ENCODE results near the gene ZNF148. TPM values are rescaled to one million over a fixed set of nuclear protein-coding genes. Genes with fewer than 3 reads are reported as not detected.
A peak's percentile ranks its signal among the peaks of the same experiment; 100 is the strongest.

The ZNF148 gene
- total and polyA plus RNA-seq, 2 of the 4 experiments (the other 2 are of a cell fraction): 9.4 to 65.2 TPM

- CTCF ChIA-PET: no interaction called here
- H4K20me1 ChIP-seq (ENCODE audit: insufficient read depth, low read length): peaks cover 11% of the 10 kb centered on the region; the same call in 1 of the 2 replicates
- DNase-seq (no peak), ATAC-seq (ENCODE audit: low read depth) (no peak)
- no peak overlapping the region for H3K4ac ChIP-seq (ENCODE audit: low read depth, low read length)
- H3K9ac ChIP-seq (ENCODE audit: low read depth, low read length): no peak overlapping the region
- dilution Hi-C loops (cut with HindIII; ENCODE audit: low sequenced_read_pairs, unreplicated experiment) (no loop called here), intact Hi-C loops (cut with micrococcal nuclease) (no loop called here), in situ Hi-C loops (cut with MboI; ENCODE audit: low sequenced_read_pairs) (no loop called here)
- H2AK5ac ChIP-seq (ENCODE audit: low read depth, low read length): no peak overlapping the region
- no peak overlapping the region for H2AK9ac ChIP-seq (replicated peaks; ENCODE audit: low read depth, low read length, poor library complexity)
- H3K9me1 ChIP-seq (ENCODE audit: insufficient read depth, low read length): peaks cover 5% of the 10 kb centered on the region; the same call in 1 of the 2 replicates
- no TSS peak for BruUV-seq (replicated peaks)
- H3K27ac ChIP-seq (ENCODE audit: insufficient read depth, low read length): no peak overlapping the region
- no peak overlapping the region for H3K56ac ChIP-seq (ENCODE audit: extremely low read depth, insufficient read depth, low read length)
- H3K14ac ChIP-seq (replicated peaks; ENCODE audit: low read depth, low read length): no peak overlapping the region
- no peak overlapping the region for H4K91ac ChIP-seq (ENCODE audit: insufficient read depth, low read depth, low read length)
- no peaks in the 10 kb centered on the region for H3K27me3 ChIP-seq (ENCODE audit: control insufficient read depth, insufficient read depth, low read length)
- H3K4me1 ChIP-seq (ENCODE audit: control insufficient read depth, insufficient read depth, low read length): peaks cover 2% of the 10 kb centered on the region; the same call in 1 of the 2 replicates
- no peak overlapping the region for H4K5ac ChIP-seq (ENCODE audit: low read depth, low read length)
- H2BK15ac ChIP-seq (ENCODE audit: low read depth, low read length): no peak overlapping the region
- peaks cover 9% of the 10 kb centered on the region for H3K36me3 ChIP-seq (ENCODE audit: control insufficient read depth, insufficient read depth, low read length)
- no peak overlapping the region for H2BK20ac ChIP-seq (ENCODE audit: low read depth, low read length)
- H3K79me1 ChIP-seq (ENCODE audit: low read depth in 1 of 2, low read length in 2 of 2): peaks cover 14 to 34% of the 10 kb centered on the region in 2 experiments
- no peak overlapping the region for H3K4me3 ChIP-seq (ENCODE audit: insufficient read depth, low read depth, low read length)
- POLR2A ChIA-PET (ENCODE audit: unreplicated experiment): no interaction called here
- no peak overlapping the region for H2BK5ac ChIP-seq (ENCODE audit: low read depth, low read length, poor library complexity, severe bottlenecking)
- no peak overlapping the region for H3K18ac ChIP-seq (ENCODE audit: low read depth, low read length)
- H3K9me3 ChIP-seq (ENCODE audit: control insufficient read depth, insufficient read depth, low read length): peaks cover 2% of the 10 kb centered on the region; the same call in 1 of the 2 replicates
- no peak overlapping the region for H4K8ac ChIP-seq (ENCODE audit: low read depth in 2 of 2, low read length in 2 of 2)
- no peak overlapping the region for H2AFZ ChIP-seq (replicated peaks; ENCODE audit: low read length, poor library complexity)
- H3K23ac ChIP-seq (ENCODE audit: low read depth, low read length): no peak overlapping the region
- peak; percentile 72 for TF ChIP-seq CEBPB (IDR thresholded peaks at IDR 0.05; ENCODE audit: low read depth, low read length)
- TF ChIP-seq, protein P1, sequence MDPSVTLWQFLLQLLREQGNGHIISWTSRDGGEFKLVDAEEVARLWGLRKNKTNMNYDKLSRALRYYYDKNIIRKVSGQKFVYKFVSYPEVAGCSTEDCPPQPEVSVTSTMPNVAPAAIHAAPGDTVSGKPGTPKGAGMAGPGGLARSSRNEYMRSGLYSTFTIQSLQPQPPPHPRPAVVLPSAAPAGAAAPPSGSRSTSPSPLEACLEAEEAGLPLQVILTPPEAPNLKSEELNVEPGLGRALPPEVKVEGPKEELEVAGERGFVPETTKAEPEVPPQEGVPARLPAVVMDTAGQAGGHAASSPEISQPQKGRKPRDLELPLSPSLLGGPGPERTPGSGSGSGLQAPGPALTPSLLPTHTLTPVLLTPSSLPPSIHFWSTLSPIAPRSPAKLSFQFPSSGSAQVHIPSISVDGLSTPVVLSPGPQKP (IDR thresholded peaks at IDR 0.05; ENCODE audit: borderline replicate concordance, low read depth, low read length): no peak
- no peak overlapping the region for H3K4me2 ChIP-seq (ENCODE audit: low read depth, low read length)
- WGBS, 2 experiments (ENCODE audit: extremely low coverage in 2 of 2, insufficient read length in 1 of 2): no CpG with 5 or more reads among the region's 4 CpGs
- no peak overlapping the region for H2BK120ac ChIP-seq (ENCODE audit: low read depth, low read length)
Observed at GRCh38 chr3:125326957-125327356, 48.2 kb downstream of the ZNF148 start.

Measured in IMR-90 (cell line).